ENCODE data around the gene AGFG1.

- TF ChIP-seq CTCF (IDR thresholded peaks at IDR 0.05 in 4 of 5, conservative IDR thresholded peaks at IDR 0.05 in 1 of 5) (no peak), POLR2A (IDR thresholded peaks at IDR 0.05) (no peak)
Measured at GRCh38 chr2:227517724-227518123, 45.8 kb downstream of the AGFG1 start.

All from gastrocnemius medialis (tissue), 4 donors.